ENCODE measurements around the gene CEACAM1.

Gene CEACAM1

GRCh38 chr19:42534391-42534790 is 6.1 kb upstream of the CEACAM1 start:
- TF ChIP-seq MAX (IDR thresholded peaks at IDR 0.05; ENCODE audit: low read depth, low read length) (no peak), CTCF (IDR thresholded peaks at IDR 0.05; ENCODE audit: low read depth, low read length) (no peak), POLR2A (IDR thresholded peaks at IDR 0.05; ENCODE audit: extremely low read depth, insufficient read length) (no peak), MYC (IDR thresholded peaks at IDR 0.05; ENCODE audit: low read depth, low read length) (no peak)
- H3K4me3 ChIP-seq (ENCODE audit: low read depth, low read length): no peak overlapping the region
- no peak for DNase-seq (ENCODE audit: low read depth)

GRCh38 chr19:42532891-42533290 is 4.6 kb upstream of the CEACAM1 start:
- TF ChIP-seq POLR2A (IDR thresholded peaks at IDR 0.05; ENCODE audit: extremely low read depth, insufficient read length): no peak
- no peak for TF ChIP-seq MYC (IDR thresholded peaks at IDR 0.05; ENCODE audit: low read depth, low read length)
- TF ChIP-seq MAX (IDR thresholded peaks at IDR 0.05; ENCODE audit: low read depth, low read length): no peak
- TF ChIP-seq CTCF (IDR thresholded peaks at IDR 0.05; ENCODE audit: low read depth, low read length): no peak
- DNase-seq (ENCODE audit: low read depth): no peak
- no peak overlapping the region for H3K4me3 ChIP-seq (ENCODE audit: low read depth, low read length)

GRCh38 chr19:42531313-42531712 is 3.0 kb upstream of the CEACAM1 start:
- no peak for TF ChIP-seq POLR2A (IDR thresholded peaks at IDR 0.05; ENCODE audit: extremely low read depth, insufficient read length)
- TF ChIP-seq MAX (IDR thresholded peaks at IDR 0.05; ENCODE audit: low read depth, low read length): no peak
- no peak for TF ChIP-seq CTCF (IDR thresholded peaks at IDR 0.05; ENCODE audit: low read depth, low read length)
- TF ChIP-seq MYC (IDR thresholded peaks at IDR 0.05; ENCODE audit: low read depth, low read length): no peak
- H3K4me3 ChIP-seq (ENCODE audit: low read depth, low read length): no peak overlapping the region
- no peak for DNase-seq (ENCODE audit: low read depth)

GRCh38 chr19:42529248-42529764 is 1.0 kb upstream of the CEACAM1 start:
- no peak overlapping the region for H3K4me3 ChIP-seq (ENCODE audit: low read depth, low read length)
- TF ChIP-seq MAX (IDR thresholded peaks at IDR 0.05; ENCODE audit: low read depth, low read length) (no peak), CTCF (IDR thresholded peaks at IDR 0.05; ENCODE audit: low read depth, low read length) (peak; percentile 77), POLR2A (IDR thresholded peaks at IDR 0.05; ENCODE audit: extremely low read depth, insufficient read length) (no peak), MYC (IDR thresholded peaks at IDR 0.05; ENCODE audit: low read depth, low read length) (no peak)
- DNase-seq (ENCODE audit: low read depth): peak; percentile 27

- H3K4me3 ChIP-seq (ENCODE audit: low read depth, low read length): no peak overlapping the region
- no peak for TF ChIP-seq MAX (IDR thresholded peaks at IDR 0.05; ENCODE audit: low read depth, low read length)
- TF ChIP-seq POLR2A (IDR thresholded peaks at IDR 0.05; ENCODE audit: extremely low read depth, insufficient read length): no peak
- TF ChIP-seq CTCF (IDR thresholded peaks at IDR 0.05; ENCODE audit: low read depth, low read length): no peak
- no peak for TF ChIP-seq MYC (IDR thresholded peaks at IDR 0.05; ENCODE audit: low read depth, low read length)
- DNase-seq (ENCODE audit: low read depth): no peak
Observed at GRCh38 chr19:42524943-42525342, 3.3 kb downstream of the CEACAM1 start.

Measured in NB4 (cell line).